ENCODE measurements around the gene PFDN2.

GRCh38 chr1:161092621-161093028 lies 25.2 kb downstream of the PFDN2 start:
- TF ChIP-seq CTCF (IDR thresholded peaks at IDR 0.05; ENCODE audit: low read length) = no peak
- TF ChIP-seq EZH2 (optimal IDR thresholded peaks at IDR 0.05; ENCODE audit: low read depth, low read length) = no peak
- TF ChIP-seq EZH2phosphoT487 (IDR thresholded peaks at IDR 0.05; ENCODE audit: low read length) = no peak

Data from MM.1S (cell line).